ENCODE results near the gene CASQ1. TPM values are rescaled to one million over a fixed set of nuclear protein-coding genes. Genes with fewer than 3 reads are reported as not detected.
A peak's percentile ranks its signal among the peaks of the same experiment; 100 is the strongest.

The CASQ1 gene
- total RNA-seq, 2 experiments from 2014 or later: not detected

DNA sequence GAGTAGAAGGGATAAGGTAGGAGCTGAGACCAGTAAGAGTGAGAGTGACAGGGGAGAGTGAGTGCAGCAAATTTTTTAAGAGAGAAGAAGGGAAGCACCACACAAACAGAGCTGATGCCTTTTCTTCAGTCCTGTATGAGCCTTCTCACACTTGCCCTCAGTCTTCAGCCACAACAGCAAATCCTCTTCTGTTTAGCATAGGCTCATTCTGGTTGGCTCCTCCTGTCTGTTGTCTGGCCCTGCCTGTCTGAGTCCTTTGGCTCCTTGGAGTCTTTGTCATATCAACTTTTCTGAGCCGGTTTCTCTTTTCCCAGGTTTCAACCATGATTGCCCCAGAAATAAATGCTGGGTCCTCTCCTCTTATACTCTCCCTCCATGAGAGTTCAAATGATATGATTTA is 12.7 kb upstream of the CASQ1 start:
- DNase-seq (no peak), ATAC-seq (ENCODE audit: low read depth) (no peak)
- no peak overlapping the region for H3K4me3 Mint-ChIP-seq
- POLR2A ChIA-PET: no interaction called here
- H3K27ac Mint-ChIP-seq: no peak overlapping the region
- no peaks in the 10 kb centered on the region for H3K4me1 Mint-ChIP-seq
- H3K9me3 Mint-ChIP-seq: no peaks in the 10 kb centered on the region
- H3K36me3 Mint-ChIP-seq: no peaks in the 10 kb centered on the region
- H3K27me3 Mint-ChIP-seq: peaks cover 34% of the 10 kb centered on the region

DNA sequence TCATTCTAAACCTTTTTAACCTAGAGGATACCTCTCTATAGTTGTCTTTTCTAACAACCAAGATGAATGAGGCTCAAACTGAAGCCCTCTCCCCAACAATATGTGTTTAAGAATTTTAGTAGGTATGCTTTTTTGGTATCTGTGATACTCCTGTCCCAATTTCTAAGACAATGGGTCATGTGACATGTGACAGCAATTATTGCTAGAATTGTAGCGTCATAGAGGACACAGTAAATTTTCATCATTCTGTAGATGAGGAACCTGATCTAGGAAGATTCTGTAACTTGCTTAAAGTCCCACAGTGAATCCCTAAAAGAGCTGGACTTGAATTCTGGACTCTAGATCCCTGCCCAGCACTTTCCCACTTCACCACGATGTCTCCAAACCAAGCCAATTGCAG is 11.6 kb upstream of the CASQ1 start:
- Mint-ChIP-seq H3K27ac (no peak overlapping the region), H3K36me3 (no peaks in the 10 kb centered on the region), H3K4me3 (no peak overlapping the region), H3K27me3 (peaks cover 29% of the 10 kb centered on the region), H3K9me3 (no peaks in the 10 kb centered on the region), H3K4me1 (no peaks in the 10 kb centered on the region)
- no peak for DNase-seq
- ATAC-seq (ENCODE audit: low read depth): no peak
- POLR2A ChIA-PET: no interaction called here

DNA sequence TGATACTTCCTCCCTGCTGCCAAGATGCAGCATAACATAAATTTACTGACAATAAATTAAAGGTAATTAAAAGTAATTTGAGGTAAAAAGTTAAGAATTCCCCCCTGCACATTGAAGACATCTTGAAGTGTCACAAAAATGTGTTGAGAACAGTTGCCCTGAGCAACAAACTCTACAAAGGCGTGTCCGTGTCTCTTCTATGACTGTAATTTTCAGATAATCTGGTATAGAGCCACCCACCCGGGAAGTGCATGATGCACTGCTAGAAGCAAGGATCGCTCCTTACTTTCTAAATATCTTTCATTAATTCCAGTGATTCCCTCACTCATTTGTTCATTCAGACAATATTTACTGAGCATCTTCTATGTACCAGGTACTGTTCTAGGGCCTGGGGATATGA is 11.0 kb upstream of the CASQ1 start:
- no peaks in the 10 kb centered on the region for H3K9me3 Mint-ChIP-seq
- no peak overlapping the region for H3K4me3 Mint-ChIP-seq
- H3K36me3 Mint-ChIP-seq: no peaks in the 10 kb centered on the region
- ATAC-seq (ENCODE audit: low read depth): no peak
- no peaks in the 10 kb centered on the region for H3K4me1 Mint-ChIP-seq
- POLR2A ChIA-PET: no interaction called here
- H3K27me3 Mint-ChIP-seq: peaks cover 28% of the 10 kb centered on the region
- DNase-seq: no peak
- no peak overlapping the region for H3K27ac Mint-ChIP-seq

DNA sequence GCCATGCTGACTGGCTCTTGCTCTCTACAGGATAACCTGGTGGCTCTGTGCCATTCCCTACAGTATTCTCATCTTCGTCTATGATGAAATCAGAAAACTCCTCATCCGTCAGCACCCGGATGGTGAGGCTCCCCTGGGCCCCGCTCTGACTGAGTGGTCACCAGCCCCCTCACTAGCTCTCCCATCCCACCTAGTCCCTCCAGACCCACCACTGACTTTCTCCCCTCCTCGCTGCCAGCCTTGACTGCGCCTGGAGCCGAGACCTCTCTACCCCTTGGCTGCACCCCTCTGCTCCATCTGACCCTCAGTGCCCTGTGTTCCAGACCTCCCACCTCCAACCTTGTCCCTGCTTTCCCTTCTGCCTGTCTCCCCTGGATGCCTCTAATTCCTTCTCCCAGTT is 4.1 kb upstream of the CASQ1 start:
- Mint-ChIP-seq H3K4me1 (no peaks in the 10 kb centered on the region), H3K4me3 (no peak overlapping the region), H3K27me3 (peaks cover 17% of the 10 kb centered on the region), H3K9me3 (no peaks in the 10 kb centered on the region), H3K36me3 (no peaks in the 10 kb centered on the region), H3K27ac (no peak overlapping the region)
- DNase-seq (no peak), ATAC-seq (ENCODE audit: low read depth) (no peak)
- POLR2A ChIA-PET: no interaction called here

DNA sequence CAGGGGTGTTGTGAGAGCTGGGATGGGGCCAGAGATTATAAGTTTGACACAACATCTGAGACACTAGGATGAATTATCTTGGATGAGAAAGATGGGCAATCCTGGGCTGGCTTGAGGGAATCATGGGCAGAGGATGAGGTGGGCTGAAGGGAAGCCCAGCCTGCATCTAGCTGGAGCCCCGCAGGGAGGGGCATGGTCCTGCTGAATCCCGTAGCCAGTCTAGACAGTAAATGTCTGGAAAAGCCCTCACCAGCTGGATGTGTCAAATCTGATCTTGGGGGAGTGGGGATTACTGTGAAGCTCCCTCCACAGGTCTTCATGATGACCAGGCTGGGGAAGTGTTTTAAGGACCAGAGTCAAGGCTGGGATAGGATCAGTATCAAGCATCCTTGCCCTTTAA is 3.6 kb upstream of the CASQ1 start:
- POLR2A ChIA-PET: no interaction called here
- Mint-ChIP-seq H3K27me3 (peaks cover 16% of the 10 kb centered on the region), H3K4me1 (no peaks in the 10 kb centered on the region), H3K27ac (no peak overlapping the region), H3K36me3 (no peaks in the 10 kb centered on the region), H3K4me3 (no peak overlapping the region), H3K9me3 (no peaks in the 10 kb centered on the region)
- ATAC-seq (ENCODE audit: low read depth) (no peak), DNase-seq (no peak)

DNA sequence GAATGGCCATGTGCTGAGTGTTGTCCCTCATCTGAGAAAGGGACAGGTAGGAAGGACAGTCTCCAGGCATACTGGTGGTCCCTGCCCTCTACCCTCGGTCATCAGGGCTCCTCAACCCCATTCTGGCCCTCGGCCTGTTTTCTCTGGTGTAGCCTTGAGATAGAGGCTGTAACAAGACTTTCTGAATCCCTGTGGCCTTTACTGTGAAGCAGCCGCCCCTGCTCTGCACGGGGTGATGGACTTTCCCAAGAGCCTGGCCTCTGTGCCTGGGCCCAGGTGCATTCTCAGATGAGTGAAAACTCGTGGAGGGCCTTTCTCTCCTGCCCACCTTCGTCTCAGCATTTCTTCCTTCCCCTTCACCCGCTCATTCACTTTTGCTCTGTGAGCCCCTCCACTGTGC is 3.0 kb upstream of the CASQ1 start:
- Mint-ChIP-seq H3K9me3 (no peaks in the 10 kb centered on the region), H3K36me3 (no peaks in the 10 kb centered on the region), H3K4me1 (no peaks in the 10 kb centered on the region), H3K4me3 (no peak overlapping the region), H3K27me3 (peaks cover 14% of the 10 kb centered on the region), H3K27ac (no peak overlapping the region)
- DNase-seq (no peak), ATAC-seq (ENCODE audit: low read depth) (no peak)
- POLR2A ChIA-PET: no interaction called here

DNA sequence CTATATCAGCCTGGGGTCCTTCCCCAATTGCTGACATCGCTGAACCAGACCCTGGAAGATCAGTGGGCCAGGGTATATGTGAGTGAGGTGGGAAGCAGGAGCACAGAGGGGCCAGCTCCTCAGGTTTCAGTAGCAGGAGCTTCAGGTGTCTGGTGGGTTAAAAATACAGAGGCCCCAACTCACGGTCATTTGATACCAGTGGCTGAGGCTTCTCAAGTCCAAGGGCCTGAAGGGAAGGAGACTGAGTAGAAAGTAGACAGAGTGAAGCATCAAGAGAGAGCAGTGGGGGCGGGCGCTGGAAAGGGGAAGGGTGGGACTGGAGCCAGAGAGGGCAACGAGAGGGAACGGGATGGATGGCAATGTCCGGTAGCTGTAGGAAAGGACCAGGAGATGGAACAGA is 2.0 kb upstream of the CASQ1 start:
- Mint-ChIP-seq H3K27ac (no peak overlapping the region), H3K9me3 (no peaks in the 10 kb centered on the region), H3K36me3 (no peaks in the 10 kb centered on the region), H3K4me3 (no peak overlapping the region), H3K4me1 (no peaks in the 10 kb centered on the region), H3K27me3 (peaks cover 11% of the 10 kb centered on the region)
- POLR2A ChIA-PET: no interaction called here
- ATAC-seq (ENCODE audit: low read depth) (no peak), DNase-seq (no peak)

DNA sequence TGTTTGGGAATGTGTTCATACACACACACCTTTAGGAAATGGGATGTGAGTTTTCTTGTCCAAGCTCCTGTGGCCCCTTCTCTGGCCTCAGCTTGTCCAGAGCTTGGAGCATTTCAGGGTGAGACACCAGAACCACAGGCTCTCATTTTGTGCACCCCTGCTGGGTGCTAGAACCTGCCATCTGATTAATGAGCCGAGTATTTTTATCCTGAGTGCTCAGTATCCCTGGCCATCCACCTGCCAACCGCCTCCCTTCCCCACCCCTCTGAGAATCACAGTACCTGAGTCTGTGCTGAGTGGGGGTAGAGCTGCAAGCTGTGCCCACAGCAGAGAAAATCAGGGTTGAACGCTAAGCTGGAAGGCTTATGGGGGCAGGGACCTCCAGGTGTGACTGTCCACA is 1.4 kb downstream of the CASQ1 start:
- DNase-seq: no peak
- Mint-ChIP-seq H3K4me3 (no peak overlapping the region), H3K4me1 (no peaks in the 10 kb centered on the region), H3K27me3 (peaks cover 5% of the 10 kb centered on the region), H3K9me3 (no peaks in the 10 kb centered on the region), H3K36me3 (no peaks in the 10 kb centered on the region), H3K27ac (no peak overlapping the region)
- POLR2A ChIA-PET: no interaction called here
- ATAC-seq (ENCODE audit: low read depth): no peak

DNA sequence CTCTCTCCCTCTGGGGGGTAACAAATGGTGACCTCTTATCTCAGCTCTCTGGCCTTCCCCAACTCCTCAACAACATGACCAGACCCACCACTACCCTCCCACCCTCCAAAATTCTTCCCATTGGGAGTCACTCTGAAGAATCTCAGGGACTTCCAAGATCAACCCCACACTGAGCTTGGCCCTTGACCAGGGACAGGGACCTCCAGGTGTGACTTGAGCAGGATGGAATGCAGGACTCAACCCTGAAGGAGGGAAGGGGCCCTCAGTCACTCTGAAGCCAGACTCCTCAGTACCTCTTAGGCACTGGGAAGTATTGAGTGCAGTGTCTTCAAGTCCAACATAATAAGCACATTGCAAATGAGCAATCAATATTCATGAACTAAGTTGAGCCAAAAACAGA is 1.9 kb downstream of the CASQ1 start:
- H3K4me1 Mint-ChIP-seq: no peaks in the 10 kb centered on the region
- no peak for DNase-seq
- POLR2A ChIA-PET: no interaction called here
- H3K27ac Mint-ChIP-seq: no peak overlapping the region
- no peaks in the 10 kb centered on the region for H3K9me3 Mint-ChIP-seq
- H3K27me3 Mint-ChIP-seq: peaks cover 5% of the 10 kb centered on the region
- H3K36me3 Mint-ChIP-seq: no peaks in the 10 kb centered on the region
- ATAC-seq (ENCODE audit: low read depth): no peak
- H3K4me3 Mint-ChIP-seq: no peak overlapping the region

DNA sequence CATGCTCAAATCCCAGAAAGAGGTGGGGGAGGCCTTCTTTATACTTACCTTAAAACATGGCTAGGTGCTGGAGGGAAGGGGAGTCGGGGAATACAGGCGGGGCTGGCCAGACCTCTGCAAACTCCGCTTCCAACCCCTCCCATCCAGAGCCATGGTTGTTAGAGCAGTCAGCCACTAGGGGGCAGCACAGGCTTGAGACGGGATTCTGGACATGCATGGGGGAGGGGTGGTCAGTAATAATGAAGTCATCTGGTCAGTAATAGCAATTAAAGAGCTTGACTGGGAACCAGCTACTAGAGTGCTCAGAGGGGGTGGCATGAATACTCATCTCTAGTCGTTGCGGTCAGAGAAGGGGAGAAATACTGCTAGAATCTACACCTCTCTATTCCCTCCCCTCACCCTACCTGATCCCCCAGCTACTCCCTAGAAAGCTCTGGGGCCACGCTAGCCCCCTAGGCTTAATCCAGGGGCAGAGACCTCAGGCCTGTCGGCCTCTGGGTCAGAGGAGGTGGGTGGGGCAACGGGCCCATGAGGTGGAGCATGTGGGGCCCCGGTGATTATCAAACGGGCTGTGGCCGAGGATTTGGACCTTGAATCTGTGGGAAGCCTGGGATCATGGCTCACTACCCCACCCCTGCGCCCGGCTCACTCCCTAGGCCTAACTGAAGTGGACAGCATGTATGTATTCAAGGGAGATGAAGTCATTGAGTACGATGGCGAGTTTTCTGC is 2.9 kb downstream of the CASQ1 start:
- Mint-ChIP-seq H3K27ac (no peak overlapping the region), H3K9me3 (no peaks in the 10 kb centered on the region), H3K36me3 (no peaks in the 10 kb centered on the region), H3K4me1 (no peaks in the 10 kb centered on the region), H3K27me3 (peaks cover 5% of the 10 kb centered on the region), H3K4me3 (no peak overlapping the region)
- POLR2A ChIA-PET: interaction anchor here (1.3 kb wide), 1 partner anchor 99 kb away, joined by 3 read pairs; no protein-coding TSS in a partner anchor
- ATAC-seq (ENCODE audit: low read depth) (peak; percentile 68), DNase-seq (peak; percentile 78)

DNA sequence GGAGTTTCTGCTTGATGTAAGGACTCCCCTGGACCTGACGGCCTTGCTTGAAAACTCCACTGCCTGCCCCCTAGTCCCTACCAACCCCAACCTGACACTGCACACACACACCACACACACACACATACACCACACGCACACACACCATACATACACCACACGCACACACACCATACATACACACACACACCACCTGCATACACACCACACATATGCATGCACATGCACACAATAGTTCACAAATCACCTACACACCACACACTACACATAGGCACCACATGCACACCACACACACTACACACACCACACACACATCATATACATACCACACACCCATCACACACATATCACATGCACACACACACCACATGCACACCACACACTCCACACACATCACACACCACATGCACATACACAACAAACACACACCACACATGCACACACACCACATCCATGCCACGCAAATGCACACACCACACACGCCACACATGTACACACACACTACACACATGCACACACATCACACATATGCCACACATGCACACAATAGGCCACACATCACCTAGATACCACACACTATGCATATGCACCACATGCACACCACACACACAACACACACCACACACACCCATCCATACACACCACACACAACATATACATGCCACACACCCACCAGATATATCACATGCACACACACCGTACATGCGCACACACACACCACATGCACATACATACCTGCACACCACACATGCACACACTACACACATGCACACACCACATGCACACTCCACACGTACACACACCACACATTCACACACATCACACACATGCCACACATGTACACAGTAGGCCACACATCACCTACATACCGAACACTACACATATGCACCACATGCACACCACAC is 3.7 kb downstream of the CASQ1 start:
- POLR2A ChIA-PET: interaction anchor here (1.3 kb wide), 1 partner anchor 98 kb away, joined by 3 read pairs; no protein-coding TSS in a partner anchor
- H3K9me3 Mint-ChIP-seq: no peaks in the 10 kb centered on the region

DNA sequence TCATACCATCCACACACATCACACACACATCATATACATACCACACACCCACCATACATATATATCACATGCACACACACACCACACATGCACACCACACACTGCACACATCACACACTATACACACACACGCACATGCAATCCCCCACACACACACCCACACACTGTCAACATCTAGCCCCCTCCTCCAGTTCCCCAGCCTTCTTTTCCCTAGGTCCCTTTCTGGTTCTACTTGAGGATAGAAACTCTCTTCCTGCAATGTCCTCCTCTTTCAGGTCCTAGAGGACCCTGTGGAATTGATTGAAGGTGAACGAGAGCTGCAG is 4.3 kb downstream of the CASQ1 start:
- DNase-seq (no peak), ATAC-seq (ENCODE audit: low read depth) (no peak)
- no peak overlapping the region for H3K4me3 Mint-ChIP-seq
- H3K4me1 Mint-ChIP-seq: no peaks in the 10 kb centered on the region
- H3K9me3 Mint-ChIP-seq: no peaks in the 10 kb centered on the region
- no peaks in the 10 kb centered on the region for H3K36me3 Mint-ChIP-seq
- peaks cover 2% of the 10 kb centered on the region for H3K27me3 Mint-ChIP-seq
- POLR2A ChIA-PET: no interaction called here
- no peak overlapping the region for H3K27ac Mint-ChIP-seq

More for the DNA sequence above, 3.7 kb downstream of the CASQ1 start:
- Mint-ChIP-seq H3K36me3 (no peaks in the 10 kb centered on the region), H3K27ac (no peak overlapping the region), H3K4me1 (no peaks in the 10 kb centered on the region), H3K4me3 (no peak overlapping the region), H3K27me3 (peaks cover 5% of the 10 kb centered on the region)
- ATAC-seq (ENCODE audit: low read depth): no peak
- DNase-seq: no peak

DNA sequence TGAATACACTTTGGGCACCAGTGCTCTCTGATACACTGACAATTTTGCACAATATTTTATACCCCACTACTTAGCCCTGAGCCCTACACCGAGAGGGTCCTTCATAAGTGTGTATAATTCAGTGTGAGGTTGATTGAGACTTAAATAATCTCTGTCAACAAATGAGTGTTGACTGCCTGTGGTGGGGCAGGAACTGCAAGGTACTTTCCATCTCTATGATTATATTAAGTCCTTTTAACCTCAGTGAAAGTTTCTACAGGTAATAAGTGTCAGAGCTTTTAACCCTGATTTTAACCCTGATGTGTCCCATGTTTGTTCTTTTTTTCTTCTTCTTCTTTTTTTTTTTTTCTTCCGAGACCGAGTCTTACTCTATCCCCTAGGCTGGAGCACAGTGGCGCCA is 5.8 kb downstream of the CASQ1 start:
- no peaks in the 10 kb centered on the region for H3K9me3 Mint-ChIP-seq
- no peaks in the 10 kb centered on the region for H3K36me3 Mint-ChIP-seq
- peaks cover 2% of the 10 kb centered on the region for H3K27me3 Mint-ChIP-seq
- DNase-seq (no peak), ATAC-seq (ENCODE audit: low read depth) (no peak)
- POLR2A ChIA-PET: no interaction called here
- H3K4me1 Mint-ChIP-seq: no peaks in the 10 kb centered on the region
- no peak overlapping the region for H3K4me3 Mint-ChIP-seq
- H3K27ac Mint-ChIP-seq: no peak overlapping the region

DNA sequence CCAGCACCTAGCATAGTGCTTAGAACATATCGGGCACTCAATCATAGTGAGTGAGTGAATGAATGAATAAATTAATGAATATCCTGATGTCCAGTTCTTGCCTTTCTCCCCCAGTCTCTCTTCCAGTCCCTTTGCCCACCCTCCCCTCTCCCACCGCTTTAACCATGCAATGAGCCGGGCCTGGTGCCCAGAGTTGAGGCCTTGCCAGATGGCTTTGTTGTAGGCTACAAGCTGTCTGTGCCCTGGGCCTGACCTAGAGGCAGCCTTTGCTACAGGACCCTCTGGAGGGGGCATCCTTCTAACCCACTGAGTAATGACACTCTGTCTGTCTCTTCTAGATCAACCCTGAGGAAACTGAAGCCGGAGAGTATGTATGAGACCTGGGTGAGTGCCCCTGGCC is 6.9 kb downstream of the CASQ1 start:
- Mint-ChIP-seq H3K4me1 (no peaks in the 10 kb centered on the region), H3K36me3 (no peaks in the 10 kb centered on the region), H3K4me3 (no peak overlapping the region), H3K27ac (no peak overlapping the region), H3K27me3 (no peaks in the 10 kb centered on the region), H3K9me3 (no peaks in the 10 kb centered on the region)
- DNase-seq (no peak), ATAC-seq (ENCODE audit: low read depth) (no peak)
- POLR2A ChIA-PET: no interaction called here
